Spleen (tissue), 7 donors: ENCODE data around the gene ADA.

Source experiments
- POLR2A ChIP-seq, 3 donors: fragments of 450-650 bp; IDR thresholded peaks; one replicate each; pipeline ENCODE4 v1.5.1; 2017; ENCODE audit warnings: antibody characterized with exemption in 3 of 3, mild to moderate bottlenecking in 1 of 3
- POLR2AphosphoS5 ChIP-seq, 3 donors: sonication (generic); formaldehyde crosslinking; IDR thresholded peaks; one replicate each; pipeline ENCODE4 v1.5.1; 2017; ENCODE audit warnings: antibody characterized with exemption in 3 of 3
- TF ChIP-seq, protein P1 (sequence below), 11 experiments: fragments of 200-600 bp in 7 of 11; fragments of 450-650 bp in 4 of 11; sonication (generic) in 4 of 11; IDR thresholded peaks in 8 of 11; conservative IDR thresholded peaks in 3 of 11; 1 replicate in 7 of 11; 2 replicates in 4 of 11; pipeline versions ENCODE4 v1.4.0 to v1.8.0; 2016 to 2021; ENCODE audit warnings: antibody characterized with exemption in 11 of 11, inconsistent platforms in 4 of 11, mild to moderate bottlenecking in 1 of 11
- donor health status: DM: no; HTN: no; CAD: no; lungs with moderate emphysema.
- donor health status: DM: no; HTN: no; CAD: no.
- donor health status: DM: no; HTN: no; CAD: no.

GRCh38 chr20:44576297-44576696 is 75.2 kb downstream of the ADA start:
- TF ChIP-seq, protein P1, sequence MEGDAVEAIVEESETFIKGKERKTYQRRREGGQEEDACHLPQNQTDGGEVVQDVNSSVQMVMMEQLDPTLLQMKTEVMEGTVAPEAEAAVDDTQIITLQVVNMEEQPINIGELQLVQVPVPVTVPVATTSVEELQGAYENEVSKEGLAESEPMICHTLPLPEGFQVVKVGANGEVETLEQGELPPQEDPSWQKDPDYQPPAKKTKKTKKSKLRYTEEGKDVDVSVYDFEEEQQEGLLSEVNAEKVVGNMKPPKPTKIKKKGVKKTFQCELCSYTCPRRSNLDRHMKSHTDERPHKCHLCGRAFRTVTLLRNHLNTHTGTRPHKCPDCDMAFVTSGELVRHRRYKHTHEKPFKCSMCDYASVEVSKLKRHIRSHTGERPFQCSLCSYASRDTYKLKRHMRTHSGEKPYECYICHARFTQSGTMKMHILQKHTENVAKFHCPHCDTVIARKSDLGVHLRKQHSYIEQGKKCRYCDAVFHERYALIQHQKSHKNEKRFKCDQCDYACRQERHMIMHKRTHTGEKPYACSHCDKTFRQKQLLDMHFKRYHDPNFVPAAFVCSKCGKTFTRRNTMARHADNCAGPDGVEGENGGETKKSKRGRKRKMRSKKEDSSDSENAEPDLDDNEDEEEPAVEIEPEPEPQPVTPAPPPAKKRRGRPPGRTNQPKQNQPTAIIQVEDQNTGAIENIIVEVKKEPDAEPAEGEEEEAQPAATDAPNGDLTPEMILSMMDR (IDR thresholded peaks at IDR 0.05 in 8 of 11, conservative IDR thresholded peaks at IDR 0.05 in 3 of 11): peak; percentile 15 to 64 (median 52)
- TF ChIP-seq POLR2A (IDR thresholded peaks at IDR 0.05) (no peak), POLR2AphosphoS5 (IDR thresholded peaks at IDR 0.05) (no peak)
